Karpas-422 (cell line): ENCODE results near the gene PRKCB. TPM values are rescaled to one million over a fixed set of nuclear protein-coding genes. Genes with fewer than 3 reads are reported as not detected.

Experiments
- DNase-seq: peaks from one replicate; pipeline ENCODE4 v3.0.0-alpha.2; 2015
- H2AFZ ChIP-seq: fragments of 200-600 bp; sonication (generic); 2 replicates; pipeline ENCODE4 v1.6.1; 2014; ENCODE audit warnings: antibody characterized with exemption, low read length, mixed read lengths
- H3K27ac ChIP-seq: fragments of 200-600 bp; sonication (generic); 2 replicates; pipeline ENCODE4 v1.5.1; 2014; ENCODE audit warnings: mild to moderate bottlenecking, low read length, moderate library complexity
- H3K27me3 ChIP-seq: fragments of 200-600 bp; sonication (generic); 2 replicates; pipeline ENCODE4 v1.6.1; 2014; ENCODE audit warnings: low read length, mixed read lengths
- H3K36me3 ChIP-seq: fragments of 200-600 bp; sonication (generic); 2 replicates; pipeline ENCODE4 v1.6.1; 2014; ENCODE audit warnings: low read length, mixed read lengths; ENCODE audit not compliant: insufficient read depth
- H3K4me1 ChIP-seq: fragments of 200-600 bp; sonication (generic); 2 replicates; pipeline ENCODE4 v1.6.1; 2014; ENCODE audit warnings: mild to moderate bottlenecking, low read length, mixed read lengths
- H3K4me2 ChIP-seq: fragments of 200-600 bp; sonication (generic); 2 replicates; pipeline ENCODE4 v1.6.1; 2014; ENCODE audit warnings: low read length, low read depth, mild to moderate bottlenecking; ENCODE audit not compliant: poor library complexity, severe bottlenecking
- H3K4me3 ChIP-seq: fragments of 200-600 bp; sonication (generic); 2 replicates; pipeline ENCODE4 v1.5.1; 2014; ENCODE audit warnings: mild to moderate bottlenecking, antibody characterized with exemption, low read length, mixed read lengths
- H3K79me2 ChIP-seq: fragments of 200-600 bp; sonication (generic); 2 replicates; pipeline ENCODE4 v1.6.1; 2014; ENCODE audit warnings: mild to moderate bottlenecking, low read length, mixed read lengths
- H3K9ac ChIP-seq: fragments of 200-600 bp; sonication (generic); 2 replicates; pipeline ENCODE4 v1.6.0; 2014; ENCODE audit warnings: low read length
- H3K9me2 ChIP-seq: fragments of 200-600 bp; sonication (generic), shearing (Covaris generic); replicated peaks from 2 replicates; pipeline ENCODE4 v1.6.0; 2014; ENCODE audit warnings: mild to moderate bottlenecking, low read length, moderate library complexity; ENCODE audit not compliant: insufficient read depth
- H3K9me3 ChIP-seq: fragments of 300-700, 200-600 bp; sonication (generic); 2 replicates; pipeline ENCODE4 v1.6.1; 2014; ENCODE audit warnings: low read length, mixed read lengths
- H4K20me1 ChIP-seq: fragments of 200-600 bp; sonication (generic); 2 replicates; pipeline ENCODE4 v1.6.1; 2014; ENCODE audit warnings: mild to moderate bottlenecking, antibody characterized with exemption, low read length, low read depth; ENCODE audit not compliant: insufficient read depth
- total RNA-seq: library from RNA; depleted of rRNA; stranded (reverse); fragments of >200 nt; shearing (Covaris generic); gene quantifications from 2 replicates; pipeline ENCODE4 v1.2.3, GENCODE V29; 2014; ENCODE audit warnings: low replicate concordance

The PRKCB gene
- total RNA-seq, 1 experiment from 2014 or later = 21.7 TPM

GRCh38 chr16:23855010-23855409, 19.2 kb downstream of the PRKCB start:
- H3K4me3 ChIP-seq = no peak overlapping the region
- H3K27me3 ChIP-seq = peaks cover 2% of the 10 kb centered on the region; the same call in 1 of the 2 replicates
- peaks cover 8% of the 10 kb centered on the region for H3K9me3 ChIP-seq
- H3K9me2 ChIP-seq = no peaks in the 10 kb centered on the region
- no peak overlapping the region for H3K27ac ChIP-seq
- no peak overlapping the region for H3K4me2 ChIP-seq
- H3K79me2 ChIP-seq = no peaks in the 10 kb centered on the region
- peaks cover 54% of the 10 kb centered on the region for H3K4me1 ChIP-seq
- H3K9ac ChIP-seq = no peak overlapping the region
- no peaks in the 10 kb centered on the region for H4K20me1 ChIP-seq
- peaks cover 4% of the 10 kb centered on the region; the same call in 1 of the 2 replicates for H3K36me3 ChIP-seq
- no peak for DNase-seq
- H2AFZ ChIP-seq = no peak overlapping the region

- H3K27me3 ChIP-seq = peaks cover 2% of the 10 kb centered on the region; the same call in 1 of the 2 replicates
- DNase-seq = no peak
- no peak overlapping the region for H3K4me3 ChIP-seq
- H3K36me3 ChIP-seq = peaks cover 4% of the 10 kb centered on the region; the same call in 1 of the 2 replicates
- H3K9me3 ChIP-seq = peaks cover 8% of the 10 kb centered on the region
- H3K27ac ChIP-seq = no peak overlapping the region
- H3K9ac ChIP-seq = no peak overlapping the region
- no peaks in the 10 kb centered on the region for H4K20me1 ChIP-seq
- no peak overlapping the region for H3K4me2 ChIP-seq
- H3K9me2 ChIP-seq = no peaks in the 10 kb centered on the region
- H3K79me2 ChIP-seq = no peaks in the 10 kb centered on the region
- H3K4me1 ChIP-seq = peaks cover 56% of the 10 kb centered on the region
- no peak overlapping the region for H2AFZ ChIP-seq
These were observed 20.5 kb downstream of the PRKCB start for GRCh38 chr16:23856251-23856709.

- Histone ChIP-seq H2AFZ (no peak overlapping the region), H3K4me1 (peaks cover 65% of the 10 kb centered on the region), H3K4me3 (no peak overlapping the region), H3K4me2 (no peak overlapping the region), H3K79me2 (no peaks in the 10 kb centered on the region), H3K9ac (no peak overlapping the region), H3K27ac (no peak overlapping the region), H4K20me1 (no peaks in the 10 kb centered on the region), H3K36me3 (peaks cover 3% of the 10 kb centered on the region; the same call in 1 of the 2 replicates), H3K9me2 (no peaks in the 10 kb centered on the region), H3K27me3 (no peaks in the 10 kb centered on the region), H3K9me3 (peaks cover 3% of the 10 kb centered on the region)
- DNase-seq = no peak
These were observed 21.6 kb downstream of the PRKCB start for GRCh38 chr16:23857256-23857880.

GRCh38 chr16:23857881-23858269, 22.1 kb downstream of the PRKCB start:
- H3K79me2 ChIP-seq = no peaks in the 10 kb centered on the region
- H3K27me3 ChIP-seq = no peaks in the 10 kb centered on the region
- no peaks in the 10 kb centered on the region for H3K9me3 ChIP-seq
- H3K4me2 ChIP-seq = no peak overlapping the region
- no peaks in the 10 kb centered on the region for H3K9me2 ChIP-seq
- DNase-seq = no peak
- H3K9ac ChIP-seq = no peak overlapping the region
- no peaks in the 10 kb centered on the region for H4K20me1 ChIP-seq
- H3K36me3 ChIP-seq = no peaks in the 10 kb centered on the region
- H3K4me3 ChIP-seq = no peak overlapping the region
- no peak overlapping the region for H3K27ac ChIP-seq
- peaks cover 66% of the 10 kb centered on the region for H3K4me1 ChIP-seq
- no peak overlapping the region for H2AFZ ChIP-seq

GRCh38 chr16:23858542-23858941, 22.8 kb downstream of the PRKCB start:
- Histone ChIP-seq H3K9me3 (no peaks in the 10 kb centered on the region), H3K27ac (peak overlapping the region; percentile 22; the same call in 1 of the 2 replicates), H2AFZ (no peak overlapping the region), H3K27me3 (no peaks in the 10 kb centered on the region), H3K4me3 (no peak overlapping the region), H3K9ac (no peak overlapping the region), H3K9me2 (no peaks in the 10 kb centered on the region), H3K4me1 (peaks cover 66% of the 10 kb centered on the region), H3K4me2 (no peak overlapping the region), H3K79me2 (no peaks in the 10 kb centered on the region), H3K36me3 (no peaks in the 10 kb centered on the region), H4K20me1 (no peaks in the 10 kb centered on the region)
- DNase-seq = no peak

- H4K20me1 ChIP-seq = no peaks in the 10 kb centered on the region
- H2AFZ ChIP-seq = peak overlapping the region; percentile 10; the same call in 1 of the 2 replicates
- peak overlapping the region; percentile 41 for H3K4me3 ChIP-seq
- no peaks in the 10 kb centered on the region for H3K36me3 ChIP-seq
- peak overlapping the region; percentile 69 for H3K4me2 ChIP-seq
- peak overlapping the region; percentile 43 for H3K9ac ChIP-seq
- H3K79me2 ChIP-seq = no peaks in the 10 kb centered on the region
- H3K27me3 ChIP-seq = no peaks in the 10 kb centered on the region
- H3K9me2 ChIP-seq = no peaks in the 10 kb centered on the region
- no peaks in the 10 kb centered on the region for H3K9me3 ChIP-seq
- peak overlapping the region; percentile 85 for H3K27ac ChIP-seq
- peaks cover 74% of the 10 kb centered on the region for H3K4me1 ChIP-seq
- DNase-seq = peak; percentile 77
These were observed 24.0 kb downstream of the PRKCB start for GRCh38 chr16:23859713-23860269.

GRCh38 chr16:23861874-23862273, 26.1 kb downstream of the PRKCB start:
- H3K9me2 ChIP-seq = no peaks in the 10 kb centered on the region
- H3K36me3 ChIP-seq = no peaks in the 10 kb centered on the region
- H4K20me1 ChIP-seq = no peaks in the 10 kb centered on the region
- H3K27me3 ChIP-seq = no peaks in the 10 kb centered on the region
- no peaks in the 10 kb centered on the region for H3K9me3 ChIP-seq
- peaks cover 72% of the 10 kb centered on the region for H3K4me1 ChIP-seq
- no peak for DNase-seq
- no peak overlapping the region for H3K4me3 ChIP-seq
- no peak overlapping the region for H3K27ac ChIP-seq
- H3K79me2 ChIP-seq = no peaks in the 10 kb centered on the region
- no peak overlapping the region for H3K9ac ChIP-seq
- H2AFZ ChIP-seq = peak overlapping the region; percentile 11; the same call in 1 of the 2 replicates
- H3K4me2 ChIP-seq = peak overlapping the region; percentile 1

GRCh38 chr16:23862556-23862955, 26.8 kb downstream of the PRKCB start:
- Histone ChIP-seq H3K4me1 (peaks cover 74% of the 10 kb centered on the region), H3K27me3 (no peaks in the 10 kb centered on the region), H2AFZ (no peak overlapping the region), H3K36me3 (no peaks in the 10 kb centered on the region), H3K9me2 (no peaks in the 10 kb centered on the region), H3K9ac (no peak overlapping the region), H3K79me2 (no peaks in the 10 kb centered on the region), H3K4me3 (no peak overlapping the region), H3K4me2 (peak overlapping the region; percentile 1), H4K20me1 (no peaks in the 10 kb centered on the region), H3K27ac (no peak overlapping the region), H3K9me3 (no peaks in the 10 kb centered on the region)
- no peak for DNase-seq
